Thyroid gland (tissue), 4 donors: ENCODE data around the gene SIRT6. TPM values are rescaled to one million over a fixed set of nuclear protein-coding genes. Genes with fewer than 3 reads are reported as not detected.

Source experiments
- DNase-seq, 2 donors: peaks; one replicate each; pipeline ENCODE4 v3.0.0-alpha.2; 2019
- H3K27ac ChIP-seq, 3 donors: fragments of 200-600 bp; sonication (generic); 1 replicate in 2 of 3; 2 replicates in 1 of 3; pipeline ENCODE4 v1.5.1; 2016 to 2019; ENCODE audit warnings: mild to moderate bottlenecking in 1 of 3, moderate library complexity in 1 of 3
- H3K27me3 ChIP-seq: fragments of 200-600 bp; sonication (generic); one replicate; pipeline ENCODE4 v1.5.1; 2019
- H3K36me3 ChIP-seq, 2 donors: fragments of 200-600 bp; sonication (generic); one replicate each; pipeline ENCODE4 v1.5.1; 2016 to 2019
- H3K4me1 ChIP-seq, 2 donors: fragments of 200-600 bp; sonication (generic); one replicate each; pipeline ENCODE4 v1.5.1; 2017 to 2019
- H3K4me3 ChIP-seq, 3 donors: fragments of 200-600 bp; sonication (generic); replicated peaks in 1 of 3; 1 replicate in 2 of 3; 2 replicates in 1 of 3; pipeline ENCODE4 v1.5.1; 2016; ENCODE audit warnings: mild to moderate bottlenecking in 1 of 3
- H3K9me3 ChIP-seq: fragments of 200-600 bp; sonication (generic); one replicate; pipeline ENCODE4 v1.5.1; 2017
- POLR2A ChIP-seq, 2 donors: fragments of 450-650 bp; IDR thresholded peaks; one replicate each; pipeline ENCODE4 v1.6.1; 2017; ENCODE audit warnings: antibody characterized with exemption in 2 of 2, mild to moderate bottlenecking in 2 of 2, moderate library complexity in 1 of 2
- WGBS, 2 donors: methylation state at CpG; one replicate each; pipeline ENCODE4 v1.1.5; 2017; 5-methylcytosine and 5-hydroxymethylcytosine counted together
- intact Hi-C: fragments of 100-400 bp; cut with DNase I; formaldehyde crosslinking; loops from one replicate; pipeline ENCODE4 v1.15.1; 2023
- total RNA-seq, 4 donors: library from RNA; depleted of rRNA; stranded (reverse); fragments of >200 nt; gene quantifications; one replicate each; pipeline ENCODE4 v1.2.3, GENCODE V29; 2016
- TF ChIP-seq, protein P1 (sequence below), 6 experiments: fragments of 200-600 bp in 3 of 6; fragments of 450-650 bp in 3 of 6; sonication (generic) in 3 of 6; IDR thresholded peaks; one replicate each; pipeline ENCODE4 v1.5.1; 2016 to 2019; ENCODE audit warnings: antibody characterized with exemption in 6 of 6, mild to moderate bottlenecking in 2 of 6, inconsistent platforms in 1 of 6, moderate library complexity in 1 of 6

Gene SIRT6
- total RNA-seq, 4 donors from 2014 or later: 11.9 to 39.3 (median 20.0) TPM

GRCh38 chr19:4199699-4200293, 17.4 kb upstream of the SIRT6 start:
- Histone ChIP-seq H3K36me3 (no peaks in the 10 kb centered on the region), H3K4me1 (peaks cover 0 to 7% of the 10 kb centered on the region in 2 donors), H3K9me3 (no peaks in the 10 kb centered on the region), H3K27ac (no peak overlapping the region), H3K27me3 (peaks cover 16% of the 10 kb centered on the region), H3K4me3 (no peak overlapping the region)
- intact Hi-C loops: no loop called here
- 73 to 88% methylated on average over 13 to 25 of the region's 33 CpGs for WGBS, 2 donors
- TF ChIP-seq, protein P1, sequence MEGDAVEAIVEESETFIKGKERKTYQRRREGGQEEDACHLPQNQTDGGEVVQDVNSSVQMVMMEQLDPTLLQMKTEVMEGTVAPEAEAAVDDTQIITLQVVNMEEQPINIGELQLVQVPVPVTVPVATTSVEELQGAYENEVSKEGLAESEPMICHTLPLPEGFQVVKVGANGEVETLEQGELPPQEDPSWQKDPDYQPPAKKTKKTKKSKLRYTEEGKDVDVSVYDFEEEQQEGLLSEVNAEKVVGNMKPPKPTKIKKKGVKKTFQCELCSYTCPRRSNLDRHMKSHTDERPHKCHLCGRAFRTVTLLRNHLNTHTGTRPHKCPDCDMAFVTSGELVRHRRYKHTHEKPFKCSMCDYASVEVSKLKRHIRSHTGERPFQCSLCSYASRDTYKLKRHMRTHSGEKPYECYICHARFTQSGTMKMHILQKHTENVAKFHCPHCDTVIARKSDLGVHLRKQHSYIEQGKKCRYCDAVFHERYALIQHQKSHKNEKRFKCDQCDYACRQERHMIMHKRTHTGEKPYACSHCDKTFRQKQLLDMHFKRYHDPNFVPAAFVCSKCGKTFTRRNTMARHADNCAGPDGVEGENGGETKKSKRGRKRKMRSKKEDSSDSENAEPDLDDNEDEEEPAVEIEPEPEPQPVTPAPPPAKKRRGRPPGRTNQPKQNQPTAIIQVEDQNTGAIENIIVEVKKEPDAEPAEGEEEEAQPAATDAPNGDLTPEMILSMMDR (IDR thresholded peaks at IDR 0.05): no peak
- no peak for TF ChIP-seq POLR2A (IDR thresholded peaks at IDR 0.05)
- DNase-seq: no peak

GRCh38 chr19:4198467-4199126, 16.2 kb upstream of the SIRT6 start:
- Histone ChIP-seq H3K4me1 (peaks cover 0 to 7% of the 10 kb centered on the region in 2 donors), H3K9me3 (no peaks in the 10 kb centered on the region), H3K27me3 (peaks cover 16% of the 10 kb centered on the region), H3K36me3 (no peaks in the 10 kb centered on the region), H3K27ac (no peak overlapping the region), H3K4me3 (no peak overlapping the region)
- TF ChIP-seq, protein P1 (IDR thresholded peaks at IDR 0.05): no peak
- TF ChIP-seq POLR2A (IDR thresholded peaks at IDR 0.05): no peak
- no peak for DNase-seq
- intact Hi-C loops: no loop called here
- 14 to 15% methylated on average over 12 to 15 of the region's 28 CpGs for WGBS, 2 donors

DNA sequence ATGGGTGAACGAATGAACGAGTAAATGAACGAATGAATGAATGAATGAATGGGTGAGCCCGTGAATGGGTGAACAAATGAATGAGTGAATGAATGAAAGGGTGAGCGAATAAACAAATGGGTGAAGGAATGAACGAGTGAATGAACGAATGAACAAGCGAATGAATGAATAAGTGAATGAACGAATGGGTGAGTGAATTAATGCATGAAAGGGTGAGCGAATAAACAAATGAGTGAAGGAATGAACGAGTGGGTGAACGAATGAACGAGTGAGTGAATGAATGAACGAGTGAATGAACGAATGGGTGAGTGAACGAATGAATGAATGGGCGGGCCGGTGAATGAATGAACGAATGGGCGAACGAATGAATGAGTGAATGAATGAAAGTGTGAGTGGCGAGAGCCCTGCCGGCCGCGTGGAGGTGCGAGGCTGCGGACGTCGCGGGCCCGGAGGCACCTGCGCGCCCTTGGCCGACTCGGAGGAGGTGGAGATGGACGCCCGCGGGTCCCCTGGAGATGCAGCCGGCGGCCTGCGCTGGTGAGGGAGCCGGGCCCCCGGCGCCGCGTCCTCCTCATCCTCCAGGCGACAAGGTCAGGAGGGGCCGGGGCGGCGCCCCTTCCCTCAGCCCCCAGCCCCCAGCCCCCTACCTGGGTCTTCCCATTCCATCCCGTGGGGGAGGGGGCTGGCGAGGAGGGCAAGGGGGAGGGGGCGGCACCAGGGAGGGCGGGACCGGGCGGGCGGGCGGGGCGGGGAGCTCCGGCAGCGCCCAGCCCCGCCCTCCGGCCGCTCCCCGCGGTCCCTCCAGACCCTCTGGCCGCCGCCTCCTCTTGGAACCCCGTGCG, 15.5 kb upstream of the SIRT6 start:
- H3K4me3 ChIP-seq: no peak overlapping the region
- H3K9me3 ChIP-seq: no peaks in the 10 kb centered on the region
- H3K27ac ChIP-seq: no peak overlapping the region
- H3K36me3 ChIP-seq: no peaks in the 10 kb centered on the region
- H3K4me1 ChIP-seq: peaks cover 0 to 7% of the 10 kb centered on the region in 2 donors
- no peak for TF ChIP-seq POLR2A (IDR thresholded peaks at IDR 0.05)
- TF ChIP-seq, protein P1 (IDR thresholded peaks at IDR 0.05): no peak
- peaks cover 16% of the 10 kb centered on the region for H3K27me3 ChIP-seq
- intact Hi-C loops: no loop called here
- WGBS, 2 donors: 24 to 28% methylated on average over 38 to 41 of the region's 70 CpGs
- DNase-seq: no peak

DNA sequence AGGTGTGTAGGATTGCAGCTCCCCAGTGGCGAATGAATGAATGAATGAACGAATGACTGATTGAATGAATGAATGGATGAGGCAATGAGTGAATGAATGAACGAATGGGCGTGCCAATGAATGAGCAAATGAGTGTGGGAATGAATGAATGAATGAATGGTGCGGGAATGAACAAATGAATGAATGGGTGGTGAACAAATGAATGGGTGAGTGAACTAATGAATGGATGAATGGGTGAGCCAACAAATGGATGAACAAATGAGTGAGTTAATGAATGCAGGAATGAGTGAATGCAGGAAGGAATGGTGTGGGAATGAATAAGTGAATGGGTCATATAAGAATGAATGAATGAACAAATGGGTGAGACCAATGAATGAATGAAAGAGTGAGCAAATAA, 14.9 kb upstream of the SIRT6 start:
- peaks cover 0 to 7% of the 10 kb centered on the region in 2 donors for H3K4me1 ChIP-seq
- H3K27ac ChIP-seq: no peak overlapping the region
- intact Hi-C loops: no loop called here
- peaks cover 16% of the 10 kb centered on the region for H3K27me3 ChIP-seq
- H3K9me3 ChIP-seq: no peaks in the 10 kb centered on the region
- no peak overlapping the region for H3K4me3 ChIP-seq
- no peak for TF ChIP-seq POLR2A (IDR thresholded peaks at IDR 0.05)
- TF ChIP-seq, protein P1 (IDR thresholded peaks at IDR 0.05): no peak
- DNase-seq: no peak
- 83 to 88% methylated on average over 5 of the region's 5 CpGs for WGBS, 2 donors
- no peaks in the 10 kb centered on the region for H3K36me3 ChIP-seq
